HG02623 (cell line): Measurements from ENCODE around the gene SEMA4F.

ENCODE experiments used
- ATAC-seq: cut with Tn5 transposase; IDR thresholded peaks from one replicate; pipeline ENCODE4 v1.9.1; 2021; ENCODE audit warnings: moderate library complexity; ENCODE audit not compliant: unreplicated experiment

Gene SEMA4F

GRCh38 chr2:74703373-74703772 is 49.3 kb downstream of the SEMA4F start:
- ATAC-seq: no peak

GRCh38 chr2:74704216-74704615 is 50.2 kb downstream of the SEMA4F start:
- no peak for ATAC-seq

- ATAC-seq: no peak
These were observed 52.7 kb downstream of the SEMA4F start for GRCh38 chr2:74706741-74707140.

GRCh38 chr2:74707837-74708236 is 53.8 kb downstream of the SEMA4F start:
- no peak for ATAC-seq

GRCh38 chr2:74708296-74708695 is 54.2 kb downstream of the SEMA4F start:
- no peak for ATAC-seq

- ATAC-seq: no peak
These were observed 54.8 kb downstream of the SEMA4F start for GRCh38 chr2:74708883-74709282.

- ATAC-seq: no peak
These were observed 58.4 kb downstream of the SEMA4F start for GRCh38 chr2:74712223-74713053.

GRCh38 chr2:74714691-74715080 is 60.6 kb downstream of the SEMA4F start:
- no peak for ATAC-seq

- peak; percentile 90 for ATAC-seq
These were observed 61.2 kb downstream of the SEMA4F start for GRCh38 chr2:74715081-74715791.

GRCh38 chr2:74715880-74716279 is 61.8 kb downstream of the SEMA4F start:
- no peak for ATAC-seq

- no peak for ATAC-seq
These were observed 65.0 kb downstream of the SEMA4F start for GRCh38 chr2:74719066-74719465.

GRCh38 chr2:74721316-74721715 is 67.3 kb downstream of the SEMA4F start:
- no peak for ATAC-seq

- ATAC-seq: no peak
These were observed 70.4 kb downstream of the SEMA4F start for GRCh38 chr2:74724496-74724895.

GRCh38 chr2:74725287-74725686 is 71.2 kb downstream of the SEMA4F start:
- ATAC-seq: no peak

- no peak for ATAC-seq
These were observed 74.8 kb downstream of the SEMA4F start for GRCh38 chr2:74728842-74729241.

- ATAC-seq: no peak
These were observed 76.5 kb downstream of the SEMA4F start for GRCh38 chr2:74730530-74730929.
